ENCODE results near the gene RHO.
"Not testable (repeated sequence)": the region's sequence is repeated elsewhere in the genome, so short reads cannot be mapped to it uniquely, and the experiment has no call there.

Gene RHO

DNA sequence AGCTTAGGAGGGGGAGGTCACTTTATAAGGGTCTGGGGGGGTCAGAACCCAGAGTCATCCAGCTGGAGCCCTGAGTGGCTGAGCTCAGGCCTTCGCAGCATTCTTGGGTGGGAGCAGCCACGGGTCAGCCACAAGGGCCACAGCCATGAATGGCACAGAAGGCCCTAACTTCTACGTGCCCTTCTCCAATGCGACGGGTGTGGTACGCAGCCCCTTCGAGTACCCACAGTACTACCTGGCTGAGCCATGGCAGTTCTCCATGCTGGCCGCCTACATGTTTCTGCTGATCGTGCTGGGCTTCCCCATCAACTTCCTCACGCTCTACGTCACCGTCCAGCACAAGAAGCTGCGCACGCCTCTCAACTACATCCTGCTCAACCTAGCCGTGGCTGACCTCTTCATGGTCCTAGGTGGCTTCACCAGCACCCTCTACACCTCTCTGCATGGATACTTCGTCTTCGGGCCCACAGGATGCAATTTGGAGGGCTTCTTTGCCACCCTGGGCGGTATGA lies at the start of gene RHO:
TSS of gene RHO (plus strand) at position 51 of the 512 bp plus-strand sequence. CDS start at position 146, 95 bp downstream.
- DNase-seq, result no peak

DNA sequence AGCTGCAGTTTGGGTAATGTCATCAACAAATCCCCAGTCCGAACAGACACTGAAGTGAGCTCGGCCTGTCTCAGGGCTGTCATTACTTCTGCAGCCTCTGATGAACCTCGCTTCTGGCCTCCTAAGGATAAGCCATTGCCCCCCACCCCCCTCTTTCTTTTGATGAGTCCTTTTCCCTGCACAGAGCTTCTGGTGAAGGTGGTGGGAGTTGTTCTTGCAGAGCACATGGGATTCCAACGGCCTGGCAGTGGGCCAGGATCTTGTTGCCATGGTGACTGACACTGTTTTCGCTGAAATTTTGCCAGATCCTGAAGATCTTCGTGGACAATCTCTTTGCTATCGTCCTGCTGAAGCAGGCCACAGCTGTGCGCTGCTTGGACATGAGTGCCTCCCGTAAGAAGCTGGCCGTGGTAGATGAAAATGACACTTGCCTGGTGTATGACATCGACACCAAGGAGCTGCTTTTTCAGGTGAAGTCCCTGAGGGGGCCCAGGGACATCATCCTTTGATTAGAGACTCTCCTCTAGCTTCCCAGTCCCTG lies 47.1 kb upstream of the RHO start:
- not testable (repeated sequence) for DNase-seq

DNA sequence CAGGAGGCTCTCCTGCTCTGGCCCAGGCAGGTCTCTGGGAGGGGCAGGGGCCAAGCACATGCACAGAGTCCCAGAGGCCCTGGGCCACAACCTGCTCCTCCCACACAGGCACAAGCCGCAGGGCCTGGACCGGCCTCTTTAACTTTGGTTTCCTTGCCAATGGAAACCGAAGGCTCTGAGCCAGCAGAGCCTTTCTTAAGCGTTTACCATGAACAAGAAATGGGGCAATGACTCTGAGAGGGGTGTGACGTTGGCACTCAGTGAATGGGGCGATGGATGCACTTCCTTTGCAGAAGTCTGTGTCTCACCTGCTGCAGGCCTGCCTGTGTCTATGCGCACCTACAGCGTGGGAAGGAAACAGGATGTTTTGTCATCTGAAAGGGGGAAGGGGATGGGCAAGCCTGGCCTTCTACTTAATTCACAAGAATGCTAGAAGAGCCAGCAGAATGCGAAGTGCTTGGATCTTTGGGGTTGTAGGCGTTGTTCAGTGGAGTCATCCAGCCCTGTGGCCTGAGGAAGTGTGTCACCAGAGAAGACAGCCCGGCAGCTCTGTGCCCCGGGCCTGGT lies 46.6 kb upstream of the RHO start:
- DNase-seq, result no peak

DNA sequence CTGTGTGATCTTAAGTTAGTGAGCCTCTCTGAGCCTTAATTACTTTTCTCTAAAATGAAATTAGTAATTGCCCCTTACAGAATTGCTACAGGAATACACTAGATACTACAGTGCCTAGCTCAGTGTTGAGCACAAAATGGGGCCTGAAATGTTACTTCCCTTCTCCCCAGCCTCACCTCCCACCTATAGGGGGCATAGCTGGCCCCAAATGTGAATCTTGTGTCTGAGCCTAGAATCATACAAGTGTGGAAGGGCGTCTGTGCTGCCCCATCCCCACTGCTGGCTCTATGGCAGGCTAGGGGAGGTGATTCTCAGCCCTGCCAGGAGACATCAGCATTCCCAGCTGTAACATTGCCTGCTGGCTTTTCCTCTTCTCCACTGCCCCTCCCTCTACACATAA lies 45.7 kb upstream of the RHO start:
- DNase-seq, result peak; percentile 2 to 7

DNA sequence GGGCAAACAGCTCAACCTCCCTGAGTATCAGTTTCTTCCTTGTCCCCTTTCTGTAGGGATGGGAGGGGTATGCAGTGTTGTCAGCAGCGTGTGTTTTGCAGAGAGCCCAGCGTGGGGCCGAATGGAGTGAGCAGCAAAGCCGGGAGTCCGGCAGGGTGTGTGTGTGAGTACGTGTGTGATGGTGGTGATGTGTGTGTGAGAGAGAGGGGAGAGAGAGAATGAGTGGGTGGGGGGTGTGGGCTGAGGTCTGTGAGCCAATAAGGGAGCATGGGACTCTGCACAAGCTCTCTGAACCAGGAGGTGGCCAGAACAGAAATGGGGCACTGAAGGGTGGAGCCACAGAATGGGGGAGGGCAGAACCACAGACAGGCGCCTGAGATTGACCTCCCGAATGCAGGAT lies 44.6 kb upstream of the RHO start:
- DNase-seq, result no peak

DNA sequence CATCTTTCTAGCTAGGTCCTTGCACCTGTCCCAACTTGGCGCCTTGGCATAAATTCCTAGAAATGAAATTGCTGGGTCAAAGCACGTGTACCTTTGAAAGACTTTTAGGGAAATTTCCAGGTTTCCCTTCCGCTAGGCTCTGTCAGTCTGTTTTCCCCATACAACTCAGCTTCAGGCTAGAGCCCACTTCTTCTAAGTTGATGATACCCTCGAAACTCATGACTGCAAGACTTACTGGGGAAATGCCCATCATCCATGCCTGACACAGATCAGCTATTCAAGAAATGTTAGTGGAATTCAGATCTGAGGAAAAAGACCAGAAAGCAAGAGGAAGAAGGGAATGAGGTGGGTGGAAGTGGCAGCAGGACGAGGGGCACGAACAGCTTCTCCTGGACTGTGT lies 43.3 kb upstream of the RHO start:
- DNase-seq, result not testable (repeated sequence)

DNA sequence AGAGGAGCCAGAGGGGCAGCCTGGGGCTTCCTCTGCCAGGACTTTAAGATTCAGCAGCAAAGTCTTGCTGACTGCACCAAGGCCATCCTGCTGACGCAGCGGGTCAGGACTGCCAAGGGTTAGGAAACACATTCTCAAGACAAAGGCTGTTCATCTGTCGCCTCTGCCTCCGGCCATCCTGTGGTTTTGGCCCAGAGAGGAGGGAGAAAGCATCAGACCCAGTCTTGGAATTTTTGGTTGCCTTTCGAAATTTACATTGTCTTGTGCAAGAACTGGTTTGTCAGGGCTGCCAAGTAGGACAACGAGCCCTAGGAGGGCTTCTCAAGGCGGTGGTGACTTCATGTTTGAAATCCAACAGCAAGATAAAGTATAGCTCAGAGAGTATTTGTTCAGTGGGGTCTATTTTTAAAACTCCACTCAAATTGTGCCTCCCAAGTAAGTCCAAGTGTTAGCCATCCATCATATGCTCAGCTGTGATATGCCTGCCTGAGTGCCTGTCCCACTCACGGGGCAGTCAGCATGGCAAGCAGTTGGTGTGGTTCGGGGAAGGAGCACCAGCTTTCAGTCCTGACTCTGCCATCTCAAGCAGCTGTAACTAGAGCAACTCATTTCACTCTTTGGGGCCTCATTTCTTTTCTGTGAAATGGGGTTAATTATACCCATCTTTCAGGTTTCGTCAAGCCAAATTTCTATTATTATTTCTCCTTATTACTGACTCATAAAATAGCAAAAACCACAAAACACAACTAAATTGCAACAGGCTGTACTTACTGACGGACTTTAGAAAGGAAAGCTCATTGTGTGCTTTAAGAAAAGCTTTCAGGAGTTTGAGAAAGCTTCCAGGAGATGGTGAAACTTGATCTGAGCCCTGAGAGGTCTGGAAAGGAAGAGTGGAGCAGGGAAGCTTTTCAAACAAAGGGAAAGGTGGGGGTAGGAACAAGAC lies 42.4 kb upstream of the RHO start:
- DNase-seq, result no peak

DNA sequence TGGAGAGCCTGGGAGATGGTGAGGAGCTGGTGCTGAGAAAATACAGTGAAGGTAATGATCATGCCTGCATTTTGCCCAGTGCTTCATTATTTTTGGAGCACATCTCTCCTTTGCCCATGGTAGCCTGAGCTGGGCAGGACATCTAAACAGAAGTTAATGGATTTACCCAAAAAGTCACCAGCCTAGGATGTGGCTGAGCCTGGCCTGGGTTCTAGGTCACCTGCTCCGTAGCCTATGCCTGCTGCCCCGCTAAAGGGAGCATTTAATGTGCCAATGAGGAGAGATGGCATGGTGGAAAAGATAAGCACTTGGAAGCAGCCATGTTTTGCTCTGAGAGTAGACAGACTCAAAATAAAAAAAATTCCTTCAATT lies 41.8 kb upstream of the RHO start:
- DNase-seq, result no peak

DNA sequence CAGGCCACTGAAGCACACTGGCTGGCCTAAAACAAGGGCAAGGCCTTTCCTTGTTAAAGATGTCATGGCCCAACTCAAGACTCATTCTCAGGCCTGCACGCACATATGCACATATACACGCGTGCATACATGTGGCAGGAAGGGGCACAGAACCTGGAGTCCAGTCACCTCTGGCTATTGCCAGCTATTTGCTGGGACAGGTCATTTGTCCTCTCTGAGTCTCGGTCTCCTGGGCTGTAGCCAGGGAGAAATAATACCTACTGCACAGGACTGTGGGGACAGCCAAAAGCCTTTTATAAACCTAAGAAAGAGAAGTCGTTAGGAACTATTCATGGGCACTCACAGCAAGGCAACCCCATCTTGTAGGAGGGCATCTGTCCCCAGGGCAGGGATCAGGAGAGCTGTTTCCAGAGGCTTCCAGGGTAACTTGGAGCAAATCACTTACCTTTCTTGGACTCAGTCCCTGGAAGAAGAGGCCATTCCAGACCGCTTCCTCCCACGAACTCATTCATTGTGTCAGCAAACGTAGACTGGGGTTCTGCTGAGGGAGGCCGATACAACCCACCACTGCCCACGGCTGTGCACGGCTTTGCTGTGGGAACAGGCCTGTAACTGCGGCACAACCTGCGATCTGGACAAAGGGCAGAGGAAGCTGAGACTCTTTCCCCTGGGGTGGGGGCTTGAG lies 41.1 kb upstream of the RHO start:
- DNase-seq, result no peak

DNA sequence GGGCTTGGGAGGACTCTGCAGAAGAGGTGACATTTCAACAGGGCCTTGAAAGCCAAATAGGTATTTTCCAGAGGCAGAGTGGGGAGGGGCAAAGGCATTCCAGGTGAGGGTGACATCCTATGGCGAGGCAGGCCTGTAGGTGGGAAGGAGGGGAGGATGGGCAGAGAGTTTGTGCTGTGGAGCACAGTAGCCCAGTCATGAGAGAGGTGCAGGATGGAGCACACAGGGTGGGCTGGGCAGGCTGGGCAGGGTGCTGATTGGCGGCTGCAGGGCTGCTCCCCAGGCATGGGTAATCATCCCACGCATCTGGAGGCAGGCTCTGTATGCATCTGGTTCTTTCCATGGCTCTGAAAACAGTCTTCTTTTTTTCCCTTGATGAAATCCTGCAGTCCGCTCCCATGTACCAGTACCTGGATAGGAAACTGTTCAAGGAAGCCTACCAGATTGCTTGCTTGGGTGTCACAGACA lies 40.5 kb upstream of the RHO start:
- DNase-seq, result not testable (repeated sequence)

DNA sequence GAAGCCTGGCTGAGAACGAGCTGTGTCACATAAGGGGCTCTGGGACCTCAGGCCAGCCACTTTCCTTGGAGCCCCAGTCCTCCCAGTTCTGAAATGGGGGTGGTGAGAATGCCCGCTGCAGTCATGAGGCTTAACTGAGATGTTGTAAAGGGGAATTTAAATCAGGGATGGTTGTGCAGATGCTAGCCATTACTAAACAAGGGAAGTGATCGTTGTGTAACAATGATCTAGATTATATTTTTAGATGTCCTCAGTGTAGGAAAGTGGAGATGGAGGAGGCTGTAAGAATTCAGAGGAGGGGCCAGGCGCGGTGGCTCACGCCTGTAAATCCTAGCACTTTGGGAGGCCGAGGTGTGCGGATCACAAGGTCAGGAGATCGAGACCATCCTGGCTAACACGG lies 39.2 kb upstream of the RHO start:
- DNase-seq, result not testable (repeated sequence)

DNA sequence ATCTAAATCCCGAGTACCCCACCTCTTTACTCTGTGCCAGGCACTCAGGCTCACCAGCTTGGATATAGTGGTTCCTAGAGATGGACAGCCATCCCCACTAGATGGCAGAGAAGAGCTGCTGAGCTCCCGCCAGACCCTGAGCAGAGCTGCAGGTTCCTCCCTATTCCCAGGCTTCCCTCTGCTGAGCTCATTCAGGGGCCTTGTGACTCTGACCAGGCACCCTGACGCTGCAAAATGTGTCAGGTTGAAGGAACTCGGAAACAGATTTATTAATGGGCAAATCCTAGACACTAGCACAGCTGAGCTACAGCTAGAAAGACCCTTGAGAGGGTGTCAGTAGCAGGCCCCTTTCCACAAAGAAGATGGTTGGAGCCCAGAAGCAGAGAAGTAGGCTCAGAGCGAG lies 38.2 kb upstream of the RHO start:
- DNase-seq, result peak; percentile 91

DNA sequence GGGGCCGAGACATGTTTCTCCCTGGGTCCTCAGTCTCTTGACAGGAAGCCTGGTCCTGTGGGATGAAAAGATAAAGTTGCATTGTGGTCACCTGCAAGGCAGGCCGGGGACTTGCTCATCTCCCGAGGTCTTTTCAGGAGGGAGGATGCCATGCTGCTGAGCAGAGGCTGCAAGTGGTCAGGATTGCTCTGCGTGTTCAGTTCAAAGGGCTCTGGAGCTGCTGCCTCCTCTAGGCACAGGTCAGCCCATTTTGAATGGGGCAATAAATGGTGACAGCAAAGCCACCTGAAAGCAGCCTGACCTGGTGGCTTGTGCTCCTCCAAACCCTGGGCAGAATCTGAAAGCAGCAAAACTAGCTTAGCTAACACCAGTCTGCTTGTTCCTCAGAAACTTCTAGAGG lies 37.4 kb upstream of the RHO start:
- not testable (repeated sequence) for DNase-seq

DNA sequence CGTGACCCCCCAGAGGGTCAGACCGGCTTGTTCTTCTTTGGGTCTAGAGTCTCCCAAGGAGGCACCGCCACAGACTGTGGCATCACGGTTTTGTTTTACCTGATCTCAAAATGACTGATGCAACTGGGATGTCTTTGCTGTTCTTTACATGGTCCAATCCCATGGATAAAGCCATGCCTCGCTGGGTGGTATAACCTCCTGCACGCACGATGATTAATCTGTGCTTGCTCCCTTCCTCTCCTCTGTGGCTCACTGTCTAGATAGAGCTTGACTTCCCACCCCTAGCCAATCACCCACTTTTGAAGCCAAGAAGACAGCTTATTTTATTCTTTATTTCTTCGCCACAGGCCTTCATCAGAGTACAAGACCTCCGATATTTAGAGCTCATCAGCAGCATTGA lies 36.6 kb upstream of the RHO start:
- DNase-seq, result no peak

DNA sequence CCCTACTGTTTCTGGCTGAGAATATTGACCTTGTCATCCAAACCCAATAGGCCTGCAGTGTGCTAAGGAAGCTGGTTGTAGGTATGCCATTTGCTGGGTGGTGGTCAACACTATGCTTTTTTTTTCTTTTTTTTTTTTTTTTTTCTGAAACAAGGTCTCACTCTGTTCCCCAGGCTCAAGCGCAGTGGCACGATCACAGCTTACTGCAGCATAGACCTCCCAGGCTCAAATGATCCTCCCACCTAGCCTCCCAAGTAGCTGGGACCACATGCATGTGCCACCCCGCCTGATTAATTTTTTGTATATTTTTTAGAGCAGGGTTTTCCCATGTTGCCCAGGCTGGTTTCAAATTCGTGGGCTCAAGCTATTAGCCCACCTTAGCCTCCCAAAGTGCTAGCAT lies 35.7 kb upstream of the RHO start:
- no peak for DNase-seq

DNA sequence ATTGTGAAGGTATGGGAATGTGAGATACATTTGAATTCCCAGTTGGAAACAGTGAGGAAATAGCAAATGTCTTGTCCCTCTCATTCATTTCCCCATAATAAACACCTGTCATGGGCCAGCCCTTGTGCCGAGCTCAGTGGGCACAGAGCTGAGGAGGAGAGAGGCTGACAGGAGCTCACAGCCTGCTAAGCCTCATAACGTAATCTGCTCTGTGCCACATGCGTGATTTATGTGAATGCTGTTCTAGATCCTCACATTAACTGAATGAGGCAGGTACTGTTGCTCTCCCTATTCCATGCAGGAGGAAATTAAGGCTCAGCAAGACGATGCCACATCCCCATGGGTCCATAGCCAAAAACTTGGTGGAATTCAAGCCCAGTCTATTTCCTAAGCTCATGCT lies 35.2 kb upstream of the RHO start:
- no peak for DNase-seq

DNA sequence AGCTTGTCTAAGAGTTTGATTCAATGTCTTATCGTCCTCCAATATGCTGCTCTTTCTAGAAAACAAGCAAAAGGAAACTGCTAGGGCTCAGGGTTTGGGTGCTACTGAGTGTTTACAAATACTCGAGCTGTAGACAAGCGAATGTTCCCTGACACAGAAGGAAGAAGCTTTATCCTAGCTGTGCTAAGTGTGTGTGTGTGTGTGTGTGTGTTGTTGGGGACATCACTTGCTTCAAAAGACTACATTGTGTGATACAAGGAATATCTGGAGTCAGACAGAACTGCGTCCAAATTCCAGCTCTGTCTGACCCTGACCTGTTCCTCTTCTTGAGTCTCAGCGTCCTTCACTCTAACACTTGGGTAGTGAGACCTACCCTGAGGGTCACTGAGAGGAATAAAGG lies 33.9 kb upstream of the RHO start:
- DNase-seq, result not testable (repeated sequence)

DNA sequence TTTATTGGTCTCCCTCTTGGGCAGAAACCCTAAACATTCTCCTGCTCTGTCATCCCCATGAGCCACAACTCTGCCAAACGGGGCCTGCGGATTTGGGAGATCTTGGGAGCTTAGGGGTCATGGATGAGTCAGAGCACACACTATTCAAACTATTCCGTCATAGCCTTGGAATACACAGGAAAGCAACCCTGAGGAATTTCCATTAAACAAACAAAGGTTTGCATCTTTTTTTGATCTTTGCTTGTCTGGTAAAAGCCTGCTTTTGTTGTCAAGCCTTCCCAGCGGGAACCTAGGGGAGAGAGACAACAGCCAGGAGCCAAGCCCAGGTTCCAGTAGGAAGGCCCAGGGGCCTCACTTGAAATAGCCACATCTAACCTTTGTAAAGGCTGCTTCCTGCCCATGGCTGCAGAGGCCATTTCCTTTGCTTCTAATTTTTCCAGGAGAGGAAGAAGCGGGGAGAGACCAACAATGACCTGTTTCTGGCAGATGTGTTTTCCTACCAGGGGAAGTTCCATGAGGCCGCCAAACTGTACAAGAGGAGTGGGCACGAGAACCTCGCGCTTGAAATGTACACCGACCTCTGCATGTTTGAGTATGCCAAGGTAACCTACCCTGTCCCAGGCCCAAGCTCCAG lies 33.3 kb upstream of the RHO start:
- not testable (repeated sequence) for DNase-seq

DNA sequence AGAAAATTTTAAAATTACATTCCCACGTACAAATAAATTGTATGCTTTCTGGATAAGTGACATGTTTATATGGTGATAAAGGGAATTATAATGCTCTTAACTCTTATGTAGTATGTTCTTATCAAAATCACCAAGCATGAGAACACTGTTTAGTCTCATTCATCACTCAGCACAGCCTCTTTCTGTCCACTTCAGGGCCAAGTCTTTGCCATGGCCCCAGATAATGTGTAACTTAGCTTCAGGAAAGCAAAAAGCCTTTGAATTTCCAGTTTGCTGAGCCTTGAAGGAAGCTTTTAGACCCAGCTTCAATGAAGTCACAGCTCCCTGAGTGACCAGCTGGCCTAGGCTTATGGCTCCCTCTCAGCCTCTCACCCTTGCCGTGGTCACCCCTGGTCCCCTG lies 30.6 kb upstream of the RHO start:
- not testable (repeated sequence) for DNase-seq

DNA sequence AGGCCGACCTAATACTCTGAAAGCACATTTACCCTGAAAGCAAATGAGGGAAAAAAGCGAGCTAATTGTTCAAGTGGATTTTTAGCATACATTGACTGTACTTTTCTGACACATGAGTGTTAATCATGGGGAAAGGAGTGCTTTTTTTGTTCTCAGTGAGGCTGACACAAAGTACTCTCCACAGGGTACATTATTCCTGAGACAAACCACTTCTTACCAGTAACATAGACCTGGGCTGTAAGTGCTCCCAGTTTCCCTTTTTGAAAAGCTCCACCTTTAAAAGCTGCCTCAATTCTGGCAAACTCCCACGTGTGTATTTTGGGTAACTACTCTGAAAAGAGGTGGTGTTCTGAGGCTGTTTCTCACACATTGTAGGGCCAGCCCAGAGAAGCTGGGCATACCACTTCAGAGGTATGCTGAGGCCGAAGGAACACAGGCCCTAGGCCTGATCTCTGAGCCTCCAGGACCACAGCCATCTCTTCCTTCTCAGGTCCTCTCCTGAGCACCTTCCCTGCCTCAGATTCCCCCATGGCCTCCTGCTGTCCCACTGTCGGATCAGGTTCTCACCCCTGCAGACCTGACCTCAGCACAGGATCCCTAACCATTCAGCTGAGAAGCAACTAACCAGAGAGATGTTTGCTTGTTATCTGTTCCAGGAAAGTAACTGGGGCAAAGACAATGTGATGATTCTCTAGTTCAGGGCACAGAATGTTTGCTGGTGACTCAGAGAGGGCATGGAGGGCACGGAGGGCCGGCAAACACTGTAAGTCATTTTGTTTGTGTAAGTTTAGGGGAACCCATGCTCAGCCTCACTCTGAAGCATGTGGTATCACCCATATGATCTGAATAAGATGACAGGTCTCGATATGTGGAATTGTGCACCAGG lies 29.6 kb upstream of the RHO start:
- not testable (repeated sequence) for DNase-seq

DNA sequence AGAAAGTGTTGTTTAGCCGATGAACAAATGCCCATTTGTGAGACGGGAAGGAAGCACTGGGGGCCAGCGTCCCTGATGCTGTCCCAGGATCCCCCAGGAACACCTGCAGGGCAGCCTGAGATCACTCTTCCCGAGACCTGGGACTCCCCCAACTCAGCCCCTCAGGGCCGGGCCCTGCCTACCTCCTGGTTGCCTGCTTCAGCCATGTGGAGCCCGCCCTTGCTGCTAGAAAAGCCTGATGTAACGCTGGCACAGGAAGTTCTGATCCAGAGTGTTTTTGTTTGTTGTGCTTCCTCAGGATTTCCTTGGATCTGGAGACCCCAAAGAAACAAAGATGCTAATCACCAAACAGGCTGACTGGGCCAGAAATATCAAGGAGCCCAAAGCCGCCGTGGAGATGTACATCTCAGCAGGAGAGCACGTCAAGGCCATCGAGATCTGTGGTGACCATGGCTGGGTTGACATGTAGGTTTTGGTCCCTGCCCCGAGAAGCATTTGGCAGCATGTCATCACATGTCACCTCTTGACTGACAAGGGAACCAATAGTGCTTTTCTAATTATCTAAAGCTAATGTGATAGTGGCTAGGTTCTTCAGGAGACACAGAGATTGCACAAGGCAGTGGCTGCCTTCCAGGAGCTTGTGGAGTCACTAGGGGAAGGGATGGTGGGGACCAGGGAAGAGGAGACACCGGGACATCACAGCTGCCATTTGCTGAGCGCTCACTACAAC lies 28.7 kb upstream of the RHO start:
- not testable (repeated sequence) for DNase-seq
